HepG2 (cell line): ENCODE results near the gene MAJIN. TPM values are rescaled to one million over a fixed set of nuclear protein-coding genes. Genes with fewer than 3 reads are reported as not detected.
A peak's percentile ranks its signal among the peaks of the same experiment; 100 is the strongest.

Experiments
- GZF1 ChIP-seq: sonication (generic); formaldehyde crosslinking; IDR thresholded peaks from 2 replicates; pipeline ENCODE4 v1.5.1; 2020; ENCODE audit warnings: mild to moderate bottlenecking, missing genetic modification reagents
- HNRNPLL ChIP-seq: fragments of 200-400 bp; formaldehyde crosslinking; IDR thresholded peaks from 2 replicates; pipeline ENCODE4 v1.6.1; 2017; ENCODE audit warnings: mild to moderate bottlenecking, low read depth, low read length; ENCODE audit not compliant: poor library complexity, severe bottlenecking
- JUN ChIP-seq: sonication (generic); formaldehyde crosslinking; IDR thresholded peaks from 2 replicates; pipeline ENCODE4 v1.4.0; 2020; ENCODE audit warnings: mild to moderate bottlenecking, missing genetic modification reagents
- KAT7 ChIP-seq: IDR thresholded peaks from 2 replicates; pipeline ENCODE4 v1.6.1; 2018; ENCODE audit warnings: borderline replicate concordance, missing compliant biosample characterization
- NFYC ChIP-seq: IDR thresholded peaks from 2 replicates; pipeline ENCODE4 v1.6.1; 2016; ENCODE audit warnings: missing genetic modification reagents, missing compliant biosample characterization
- ZNF331 ChIP-seq: sonication (generic); formaldehyde crosslinking; IDR thresholded peaks from 2 replicates; pipeline ENCODE4 v1.4.0; 2020; ENCODE audit warnings: missing genetic modification reagents
- ZNF788 ChIP-seq: sonication (generic); formaldehyde crosslinking; IDR thresholded peaks from 2 replicates; pipeline ENCODE4 v1.5.0; 2020; ENCODE audit warnings: mild to moderate bottlenecking, missing genetic modification reagents, borderline replicate concordance
- polyA plus RNA-seq, 8 experiments: library from polyadenylated mRNA; depleted of rRNA in 3 of 8; stranded (reverse) in 7 of 8; unstranded in 1 of 8; fragments of >200 nt; fragmentation: Illumina TruSeq in 4 of 8; extraction: Trizol in 4 of 8; gene quantifications; 2 replicates each; pipeline versions ENCODE4 v1.2.1 to v1.2.3, GENCODE V29; 2011 to 2016; ENCODE audit warnings: low read depth in 4 of 8, missing spikeins in 1 of 8, mixed read lengths in 1 of 8; ENCODE audit not compliant: insufficient read depth in 1 of 8
- total RNA-seq, 5 experiments: library from RNA; depleted of rRNA; stranded (reverse); fragments of >200 nt; fragmentation: Illumina TruSeq; extraction: Trizol; gene quantifications; 2 replicates each; pipeline ENCODE4 v1.2.3, GENCODE V29; 2016; ENCODE audit warnings: low read depth in 1 of 5
- TF ChIP-seq, protein P1 (sequence below), 2 experiments: fragments of 450-650 bp in 1 of 2; sonication (generic) in 1 of 2; formaldehyde crosslinking in 1 of 2; IDR thresholded peaks; 2 replicates each; pipeline versions ENCODE4 v1.6.1 to v1.8.0; 2016 to 2022; ENCODE audit warnings: antibody characterized with exemption in 1 of 2, mild to moderate bottlenecking in 1 of 2, missing genetic modification reagents in 1 of 2
- TF ChIP-seq, protein P2 (sequence below): sonication (generic); formaldehyde crosslinking; IDR thresholded peaks from 2 replicates; pipeline ENCODE4 v1.5.1; 2020; ENCODE audit warnings: missing genetic modification reagents, mild to moderate bottlenecking, borderline replicate concordance
- TF ChIP-seq, protein P3 (sequence below): sonication (generic); formaldehyde crosslinking; IDR thresholded peaks from 2 replicates; pipeline ENCODE4 v1.5.0; 2020; ENCODE audit warnings: missing genetic modification reagents
- TF ChIP-seq, protein P4 (sequence below): sonication (generic); formaldehyde crosslinking; IDR thresholded peaks from 2 replicates; pipeline ENCODE4 v1.4.0; 2020; ENCODE audit warnings: missing genetic modification reagents, low read depth, mild to moderate bottlenecking, borderline replicate concordance

MAJIN gene
- total and polyA plus RNA-seq, 2 of the 13 experiments (the other 11 are each of a cell fraction or from before 2014, with no cell fraction given), result not detected

DNA sequence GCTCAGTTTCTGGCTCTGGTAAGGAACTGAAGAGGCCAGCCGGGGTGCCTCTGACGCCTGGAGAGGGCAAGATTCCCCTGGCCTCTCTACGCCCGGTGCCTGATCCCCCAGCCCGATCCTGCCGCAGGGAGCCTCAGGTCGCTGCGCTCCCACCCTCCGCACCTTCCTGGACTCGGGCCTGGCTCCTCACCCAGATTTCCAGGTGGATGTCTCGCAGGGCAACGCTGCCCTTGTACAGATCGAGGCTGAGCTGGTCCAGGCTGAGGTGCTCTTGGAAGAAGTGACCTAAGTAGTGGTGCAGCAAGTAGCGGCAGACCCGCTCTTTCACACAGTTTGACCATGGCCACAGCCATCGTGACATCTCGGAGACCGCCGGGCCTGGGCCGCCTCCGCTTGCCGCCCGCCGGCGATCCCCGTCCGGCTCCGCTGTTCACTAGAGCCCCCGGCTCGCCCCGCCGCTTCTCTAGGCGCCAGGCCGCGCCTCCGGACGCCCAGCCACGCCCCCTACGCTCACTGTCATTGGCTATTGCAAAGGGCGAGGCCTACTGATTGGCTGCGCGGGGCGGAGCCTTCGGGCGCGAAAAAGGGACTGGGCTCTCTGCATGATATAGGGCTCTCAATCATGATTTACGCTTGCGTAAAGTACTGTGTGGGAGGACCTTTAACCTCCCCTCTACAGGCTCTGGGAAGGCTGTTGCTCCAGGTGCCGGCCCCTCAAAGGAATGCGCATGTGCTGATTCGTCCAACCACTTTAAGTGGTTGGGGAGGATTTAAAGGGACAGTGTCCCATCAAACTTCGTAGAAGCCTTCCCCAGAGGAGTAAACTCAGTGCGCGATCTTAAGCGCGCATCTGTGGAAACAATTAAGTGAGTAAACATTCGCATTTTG is 54.9 kb downstream of the MAJIN start, which contains the start of gene ATG2A (continued):
- TF ChIP-seq, protein P1, sequence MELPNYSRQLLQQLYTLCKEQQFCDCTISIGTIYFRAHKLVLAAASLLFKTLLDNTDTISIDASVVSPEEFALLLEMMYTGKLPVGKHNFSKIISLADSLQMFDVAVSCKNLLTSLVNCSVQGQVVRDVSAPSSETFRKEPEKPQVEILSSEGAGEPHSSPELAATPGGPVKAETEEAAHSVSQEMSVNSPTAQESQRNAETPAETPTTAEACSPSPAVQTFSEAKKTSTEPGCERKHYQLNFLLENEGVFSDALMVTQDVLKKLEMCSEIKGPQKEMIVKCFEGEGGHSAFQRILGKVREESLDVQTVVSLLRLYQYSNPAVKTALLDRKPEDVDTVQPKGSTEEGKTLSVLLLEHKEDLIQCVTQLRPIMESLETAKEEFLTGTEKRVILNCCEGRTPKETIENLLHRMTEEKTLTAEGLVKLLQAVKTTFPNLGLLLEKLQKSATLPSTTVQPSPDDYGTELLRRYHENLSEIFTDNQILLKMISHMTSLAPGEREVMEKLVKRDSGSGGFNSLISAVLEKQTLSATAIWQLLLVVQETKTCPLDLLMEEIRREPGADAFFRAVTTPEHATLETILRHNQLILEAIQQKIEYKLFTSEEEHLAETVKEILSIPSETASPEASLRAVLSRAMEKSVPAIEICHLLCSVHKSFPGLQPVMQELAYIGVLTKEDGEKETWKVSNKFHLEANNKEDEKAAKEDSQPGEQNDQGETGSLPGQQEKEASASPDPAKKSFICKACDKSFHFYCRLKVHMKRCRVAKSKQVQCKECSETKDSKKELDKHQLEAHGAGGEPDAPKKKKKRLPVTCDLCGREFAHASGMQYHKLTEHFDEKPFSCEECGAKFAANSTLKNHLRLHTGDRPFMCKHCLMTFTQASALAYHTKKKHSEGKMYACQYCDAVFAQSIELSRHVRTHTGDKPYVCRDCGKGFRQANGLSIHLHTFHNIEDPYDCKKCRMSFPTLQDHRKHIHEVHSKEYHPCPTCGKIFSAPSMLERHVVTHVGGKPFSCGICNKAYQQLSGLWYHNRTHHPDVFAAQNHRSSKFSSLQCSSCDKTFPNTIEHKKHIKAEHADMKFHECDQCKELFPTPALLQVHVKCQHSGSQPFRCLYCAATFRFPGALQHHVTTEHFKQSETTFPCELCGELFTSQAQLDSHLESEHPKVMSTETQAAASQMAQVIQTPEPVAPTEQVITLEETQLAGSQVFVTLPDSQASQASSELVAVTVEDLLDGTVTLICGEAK (IDR thresholded peaks at IDR 0.05), result no peak
- TF ChIP-seq, protein P1 (CRISPR knock-in tag; IDR thresholded peaks at IDR 0.05), result peak; percentile 81
- peak; percentile 45; the same call in 1 of the 2 replicates for TF ChIP-seq ZNF788 (CRISPR knock-in tag)
- TF ChIP-seq, protein P2, sequence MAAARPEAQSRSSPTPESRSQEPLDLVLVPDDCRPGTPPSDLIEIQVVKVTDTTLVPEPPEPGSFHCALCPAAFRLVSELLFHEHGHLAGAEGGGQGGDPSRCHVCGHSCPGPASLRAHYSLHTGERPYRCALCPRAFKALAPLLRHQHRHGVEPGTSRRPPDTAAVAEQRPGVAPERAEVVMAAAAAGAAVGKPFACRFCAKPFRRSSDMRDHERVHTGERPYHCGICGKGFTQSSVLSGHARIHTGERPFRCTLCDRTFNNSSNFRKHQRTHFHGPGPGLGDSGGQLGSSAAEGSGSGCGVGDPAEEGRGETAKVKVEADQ (CRISPR knock-in tag), result peak; percentile 53; the same call in 1 of the 2 replicates
- peak; percentile 52; the same call in 1 of the 2 replicates for TF ChIP-seq JUN (CRISPR knock-in tag)
- TF ChIP-seq HNRNPLL, result peak; percentile 95
- peak; percentile 90 for TF ChIP-seq NFYC
- TF ChIP-seq KAT7, result peak; percentile 46; the same call in 1 of the 2 replicates
- TF ChIP-seq, protein P3, sequence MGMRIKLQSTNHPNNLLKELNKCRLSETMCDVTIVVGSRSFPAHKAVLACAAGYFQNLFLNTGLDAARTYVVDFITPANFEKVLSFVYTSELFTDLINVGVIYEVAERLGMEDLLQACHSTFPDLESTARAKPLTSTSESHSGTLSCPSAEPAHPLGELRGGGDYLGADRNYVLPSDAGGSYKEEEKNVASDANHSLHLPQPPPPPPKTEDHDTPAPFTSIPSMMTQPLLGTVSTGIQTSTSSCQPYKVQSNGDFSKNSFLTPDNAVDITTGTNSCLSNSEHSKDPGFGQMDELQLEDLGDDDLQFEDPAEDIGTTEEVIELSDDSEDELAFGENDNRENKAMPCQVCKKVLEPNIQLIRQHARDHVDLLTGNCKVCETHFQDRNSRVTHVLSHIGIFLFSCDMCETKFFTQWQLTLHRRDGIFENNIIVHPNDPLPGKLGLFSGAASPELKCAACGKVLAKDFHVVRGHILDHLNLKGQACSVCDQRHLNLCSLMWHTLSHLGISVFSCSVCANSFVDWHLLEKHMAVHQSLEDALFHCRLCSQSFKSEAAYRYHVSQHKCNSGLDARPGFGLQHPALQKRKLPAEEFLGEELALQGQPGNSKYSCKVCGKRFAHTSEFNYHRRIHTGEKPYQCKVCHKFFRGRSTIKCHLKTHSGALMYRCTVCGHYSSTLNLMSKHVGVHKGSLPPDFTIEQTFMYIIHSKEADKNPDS (CRISPR knock-in tag), result peak; percentile 58; the same call in 1 of the 2 replicates
- TF ChIP-seq GZF1, result 0 out of 2 replicates have a peak, but pooled peaks have one; percentile 39
- TF ChIP-seq, protein P4, sequence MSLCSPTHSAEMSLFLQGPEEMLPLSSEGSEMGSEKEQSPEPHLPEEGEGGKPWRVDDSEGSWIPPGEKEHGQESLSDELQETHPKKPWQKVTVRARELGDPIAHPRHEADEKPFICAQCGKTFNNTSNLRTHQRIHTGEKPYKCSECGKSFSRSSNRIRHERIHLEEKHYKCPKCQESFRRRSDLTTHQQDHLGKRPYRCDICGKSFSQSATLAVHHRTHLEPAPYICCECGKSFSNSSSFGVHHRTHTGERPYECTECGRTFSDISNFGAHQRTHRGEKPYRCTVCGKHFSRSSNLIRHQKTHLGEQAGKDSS, result peak; percentile 71; the same call in 1 of the 2 replicates
- peak; percentile 54; the same call in 1 of the 2 replicates for TF ChIP-seq ZNF331 (CRISPR knock-in tag)
